NCI-H345 treated with DMSO at 0.1 percent for 48 hours (cell line): ENCODE results near the gene VSX1.

Experiments used
- DNase-seq: peaks from one replicate; lab custom pipeline; 2025; ENCODE audit not compliant: unreplicated experiment; lab: John Stamatoyannopoulos, UW

Gene VSX1

DNA sequence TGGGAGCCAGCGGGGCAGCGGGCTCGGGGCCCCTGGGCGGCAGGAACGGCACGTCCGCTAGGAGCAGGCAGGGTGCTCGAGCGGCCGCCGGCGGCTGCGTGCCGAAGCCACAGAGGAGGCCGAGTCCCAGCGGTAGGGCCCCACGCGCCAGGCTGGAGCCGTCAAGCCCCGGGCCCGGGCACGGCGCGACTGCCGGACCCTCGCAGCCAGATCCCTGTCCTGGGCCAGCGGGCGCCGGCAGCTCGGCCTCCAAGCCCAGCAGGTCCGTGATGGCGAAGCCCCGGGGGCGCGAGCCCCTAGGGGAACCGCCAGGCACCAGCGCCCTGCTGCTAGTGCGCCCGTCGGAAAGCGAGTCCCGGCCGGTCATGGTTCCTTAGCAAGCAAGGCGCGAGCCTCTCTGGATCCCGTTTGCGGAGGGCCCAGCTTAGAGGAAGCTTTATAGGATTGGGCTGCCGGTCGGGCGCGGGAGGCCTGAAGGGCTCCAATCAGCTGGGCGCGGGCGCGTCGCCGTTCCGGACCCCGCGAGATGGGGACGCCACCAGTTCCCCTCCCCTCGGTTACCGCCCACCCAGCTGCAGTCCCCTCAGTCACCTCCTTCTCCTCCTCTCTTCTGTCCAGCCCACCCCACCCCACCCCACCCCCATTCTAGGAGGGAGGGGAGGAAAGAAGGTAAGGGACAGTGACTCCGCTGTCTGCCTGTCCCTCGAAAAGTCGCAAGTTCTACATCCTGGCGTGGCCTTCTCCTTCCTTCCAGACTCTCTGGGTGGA is at the start of gene VSX1:
Gene VSX1, minus strand, starts transcription at position 412 of the 768 bp plus-strand sequence. Its CDS starts 45 bp downstream, at position 367.
- no peak for DNase-seq

- no peak for DNase-seq
Observed at GRCh38 chr20:25129908-25130307, 48.0 kb upstream of the VSX1 start.

DNA sequence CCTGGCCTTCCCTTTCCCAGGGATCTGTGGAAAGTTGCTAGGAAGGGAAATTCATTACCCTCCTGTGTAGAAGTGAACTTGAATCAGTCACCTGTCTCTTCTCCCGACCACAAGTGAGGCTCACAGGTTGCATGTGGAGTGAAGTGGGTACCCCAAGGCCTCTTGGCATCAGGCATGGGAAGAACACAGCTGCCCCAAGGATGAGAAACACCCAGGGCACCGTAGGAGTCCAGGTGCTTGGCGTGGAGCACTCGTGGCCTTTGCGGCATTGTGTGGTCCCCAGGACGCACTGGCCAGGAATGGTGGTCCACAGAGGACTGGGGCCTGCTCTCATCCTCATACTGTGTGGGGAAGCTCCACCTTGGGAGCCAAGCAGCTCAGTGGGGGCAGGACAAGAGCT is 47.5 kb upstream of the VSX1 start:
- DNase-seq: no peak

DNA sequence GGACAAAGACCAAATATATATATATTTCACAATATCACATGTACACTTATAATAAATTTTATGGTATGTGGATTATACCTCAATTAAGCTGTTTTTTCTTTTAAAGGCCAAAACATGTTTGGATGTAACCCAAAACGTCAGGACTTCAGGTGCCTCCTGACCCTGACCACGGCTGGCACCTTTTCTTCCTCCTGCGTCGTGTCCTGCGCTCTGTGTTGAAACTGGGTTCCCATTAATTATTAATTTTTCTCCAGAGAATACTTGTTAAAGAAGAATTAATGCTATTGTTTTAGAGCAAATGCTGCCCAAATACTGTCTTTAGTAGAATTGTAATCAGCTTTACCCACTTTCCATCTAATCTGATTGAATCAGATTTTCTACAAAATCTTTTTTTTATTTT is 46.7 kb upstream of the VSX1 start:
- no peak for DNase-seq

DNA sequence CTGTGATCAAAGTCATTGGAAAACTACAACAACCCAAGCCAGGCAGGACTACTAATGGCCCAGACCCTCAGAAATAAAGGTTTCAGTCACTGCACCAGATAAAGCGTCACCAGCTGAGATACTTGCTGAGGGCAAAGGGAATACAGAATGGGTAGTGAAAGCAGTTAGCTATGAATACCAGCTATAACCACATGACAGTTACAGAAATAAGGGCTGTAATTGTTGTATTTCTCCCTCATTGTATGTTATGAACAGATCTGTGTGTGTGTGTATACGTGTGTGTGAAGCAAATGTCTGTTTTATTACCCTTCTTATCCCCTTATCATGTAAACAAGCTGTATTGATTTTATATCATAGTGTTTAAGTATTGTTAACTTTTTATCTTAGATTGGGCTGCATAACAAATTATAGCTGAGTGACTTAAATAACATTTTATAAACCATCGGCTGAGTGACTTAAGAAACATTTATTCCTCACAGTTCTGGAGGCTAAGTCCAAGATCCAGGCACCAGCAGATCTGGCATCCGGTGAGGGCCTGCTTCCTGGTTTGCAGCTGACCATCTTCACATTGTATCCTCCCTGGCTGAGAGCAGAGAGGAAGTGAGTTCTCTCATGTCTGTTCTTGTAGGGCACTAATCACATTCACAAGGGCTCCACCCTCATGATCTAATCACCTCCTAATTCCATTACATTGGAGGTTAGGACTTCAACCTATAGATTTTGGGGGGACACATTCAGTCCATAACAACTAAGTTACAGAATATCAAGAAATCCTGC is 46.0 kb upstream of the VSX1 start:
- no peak for DNase-seq

- DNase-seq: no peak
Observed at GRCh38 chr20:25126204-25127029, 44.5 kb upstream of the VSX1 start.

GRCh38 chr20:25125636-25126035 is 43.7 kb upstream of the VSX1 start:
- DNase-seq: no peak

GRCh38 chr20:25120920-25121319 is 39.0 kb upstream of the VSX1 start:
- no peak for DNase-seq

- no peak for DNase-seq
Observed at GRCh38 chr20:25120457-25120856, 38.5 kb upstream of the VSX1 start.

GRCh38 chr20:25118529-25118928 is 36.6 kb upstream of the VSX1 start:
- no peak for DNase-seq

- no peak for DNase-seq
Observed at GRCh38 chr20:25117990-25118389, 36.0 kb upstream of the VSX1 start.

DNA sequence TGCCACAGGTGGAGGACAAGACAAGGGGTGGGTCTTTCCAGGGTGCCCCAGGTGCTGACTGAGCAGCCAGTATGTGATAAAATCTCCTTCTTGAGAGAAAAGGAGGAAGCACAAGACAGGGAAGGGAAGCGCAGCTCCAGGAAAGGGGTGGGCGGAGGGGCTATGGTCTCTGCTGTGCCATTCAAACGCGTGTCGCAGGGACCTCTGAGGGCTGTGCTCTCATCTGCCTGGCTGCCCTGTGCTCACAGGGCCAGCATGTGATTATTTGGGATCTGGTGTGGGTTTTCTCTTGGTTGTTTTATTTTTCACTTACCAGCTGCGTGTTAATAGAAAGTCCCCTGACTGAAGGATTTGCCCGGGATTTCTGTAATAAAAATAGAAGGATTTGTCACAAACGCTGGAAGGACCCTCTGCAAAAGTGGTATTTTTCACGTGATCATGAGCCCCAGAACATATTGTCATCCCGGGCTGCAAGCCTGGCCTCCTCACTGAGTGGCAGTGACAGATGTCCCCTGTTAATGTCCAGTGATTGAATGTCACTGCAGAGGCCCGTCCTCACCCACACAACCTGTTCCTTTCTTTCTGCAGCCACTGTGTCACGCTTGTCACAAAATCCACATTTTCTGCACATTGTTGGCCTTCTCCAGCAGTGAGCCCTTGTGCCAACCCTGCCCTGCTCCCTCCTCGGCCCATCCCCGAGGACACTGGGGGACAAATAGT is 35.0 kb upstream of the VSX1 start:
- no peak for DNase-seq

DNA sequence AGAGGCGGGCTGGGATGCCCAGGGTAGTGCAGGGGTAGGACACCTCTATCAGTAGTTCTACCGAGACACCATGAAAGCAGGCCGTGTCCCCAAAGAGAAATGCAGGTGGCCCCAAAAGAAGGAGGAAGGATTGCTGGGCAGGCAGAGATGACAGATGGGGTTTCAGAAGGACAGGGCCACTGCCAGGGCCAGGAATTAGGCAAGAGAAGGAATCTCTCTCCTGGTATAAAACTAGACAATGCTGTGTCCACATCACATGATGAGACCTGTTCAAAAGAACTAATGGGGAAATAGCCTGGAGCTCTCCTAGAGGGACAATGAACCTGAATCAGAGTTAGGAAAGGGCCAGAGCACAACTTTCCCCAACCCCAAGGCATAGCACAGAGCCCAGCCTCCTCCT is 21.6 kb upstream of the VSX1 start:
- no peak for DNase-seq

DNA sequence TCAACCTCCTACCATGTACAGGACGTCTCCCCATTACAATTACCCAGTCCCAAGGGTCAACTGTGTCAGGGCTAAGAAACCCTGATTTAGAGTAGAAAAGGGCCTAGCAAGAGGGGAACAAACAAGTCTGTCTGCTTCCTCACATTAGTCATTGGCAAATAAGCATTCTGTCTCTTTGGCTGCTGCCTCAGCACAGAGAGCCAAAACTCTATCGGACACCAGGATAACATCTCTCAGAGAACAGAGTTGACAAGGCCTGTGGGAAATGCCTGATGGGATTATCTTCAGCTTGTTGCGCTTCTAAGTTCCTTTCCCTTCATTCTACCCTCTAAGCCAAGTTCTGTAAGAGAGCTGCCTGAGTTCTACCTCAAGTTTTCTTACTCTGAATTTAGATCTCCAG is 19.0 kb upstream of the VSX1 start:
- no peak for DNase-seq

- DNase-seq: no peak
Observed at GRCh38 chr20:25099601-25100140, 17.7 kb upstream of the VSX1 start.

GRCh38 chr20:25097498-25097897 is 15.6 kb upstream of the VSX1 start:
- no peak for DNase-seq

GRCh38 chr20:25090492-25091429 is 8.8 kb upstream of the VSX1 start:
- DNase-seq: peak; percentile 88

DNA sequence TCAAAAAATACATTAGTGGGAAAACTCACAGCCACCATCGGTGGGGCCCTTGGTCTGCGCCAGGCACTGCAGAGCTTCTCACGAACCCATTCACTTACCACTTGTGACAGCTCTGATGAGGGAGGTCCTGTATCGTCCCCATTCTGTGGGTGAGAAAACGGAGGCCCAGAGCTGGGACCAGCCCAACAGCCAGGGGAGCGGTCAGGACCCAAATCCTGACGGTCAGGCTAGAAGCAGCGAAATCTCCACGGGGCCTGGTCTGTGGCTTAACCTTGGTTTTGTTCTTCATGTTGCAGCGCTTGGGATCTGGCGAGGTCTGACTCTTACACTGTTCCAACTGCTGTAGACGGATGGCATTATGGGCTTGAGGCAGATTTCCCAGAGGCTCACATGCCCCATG is 7.7 kb upstream of the VSX1 start:
- DNase-seq: no peak

GRCh38 chr20:25089096-25089495 is 7.2 kb upstream of the VSX1 start:
- no peak for DNase-seq

GRCh38 chr20:25088267-25088666 is 6.3 kb upstream of the VSX1 start:
- no peak for DNase-seq
